PC-9 (cell line): ENCODE results near the gene METTL26. TPM values are rescaled to one million over a fixed set of nuclear protein-coding genes. Genes with fewer than 3 reads are reported as not detected.

ENCODE experiments used
- BruUV-seq: library from RNA; stranded (reverse); fragments of 400-500 nt; replicated peaks from 2 replicates; lab custom pipeline; 2021; lab: Mats Ljungman, UMichigan
- CTCF ChIA-PET: fragments of 300-600 bp; sonication (Branson Sonifier 250); formaldehyde crosslinking; loops from one replicate; lab custom pipeline; 2022; ENCODE audit warnings: antibody characterized with exemption; lab: Charles Lee
- POLR2A ChIA-PET: fragments of 300-600 bp; sonication (Branson Sonifier 250); formaldehyde crosslinking; loops from one replicate; lab custom pipeline; 2022; ENCODE audit warnings: antibody characterized with exemption; ENCODE audit not compliant: unreplicated experiment; lab: Charles Lee
- DNase-seq, 2 experiments: peaks; one replicate each; pipeline versions ENCODE4 v3.0.0 to v3.0.0-alpha.2; 2015 to 2022; ENCODE audit warnings: mixed read lengths in 1 of 2
- H2AFZ ChIP-seq: fragments of 200-600 bp; sonication (generic); 2 replicates; pipeline ENCODE4 v1.8.1; 2017; ENCODE audit warnings: antibody characterized with exemption
- H3F3A ChIP-seq: fragments of 200-600 bp; sonication (generic); 2 replicates; pipeline ENCODE4 v1.8.1; 2017; ENCODE audit warnings: antibody characterized with exemption, mild to moderate bottlenecking, low read depth; ENCODE audit not compliant: insufficient read depth
- H3K27ac ChIP-seq: fragments of 200-600 bp; sonication (generic); 2 replicates; pipeline ENCODE4 v1.6.1; 2016; ENCODE audit warnings: mixed run types
- H3K27me3 ChIP-seq: fragments of 200-600 bp; sonication (generic); 2 replicates; pipeline ENCODE4 v1.6.1; 2016; ENCODE audit warnings: low read depth, mixed run types; ENCODE audit not compliant: insufficient read depth
- H3K36me3 ChIP-seq: fragments of 200-600 bp; sonication (generic); 2 replicates; pipeline ENCODE4 v1.6.1; 2016; ENCODE audit warnings: low read depth, mixed run types
- H3K4me1 ChIP-seq: fragments of 200-600 bp; sonication (generic); replicated peaks from 2 replicates; pipeline ENCODE4 v1.6.1; 2016; ENCODE audit warnings: mixed run types; ENCODE audit not compliant: insufficient read depth
- H3K4me2 ChIP-seq: fragments of 200-600 bp; sonication (generic); 2 replicates; pipeline ENCODE4 v1.6.1; 2017; ENCODE audit warnings: mixed run types
- H3K4me3 ChIP-seq: fragments of 200-600 bp; sonication (generic); 2 replicates; pipeline ENCODE4 v1.6.1; 2016; ENCODE audit warnings: mixed run types
- H3K79me2 ChIP-seq: fragments of 200-600 bp; sonication (generic); 2 replicates; pipeline ENCODE4 v1.6.1; 2017; ENCODE audit warnings: low read depth, mixed run types
- H3K9me2 ChIP-seq: fragments of 200-600 bp; sonication (generic); 2 replicates; pipeline ENCODE4 v1.8.1; 2017; ENCODE audit warnings: mild to moderate bottlenecking; ENCODE audit not compliant: insufficient read depth
- H3K9me3 ChIP-seq: fragments of 200-600 bp; sonication (generic); 2 replicates; pipeline ENCODE4 v1.8.1; 2016; ENCODE audit warnings: low read depth; ENCODE audit not compliant: insufficient read depth
- H4K20me1 ChIP-seq: fragments of 200-600 bp; sonication (generic); 2 replicates; pipeline ENCODE4 v1.8.1; 2017; ENCODE audit not compliant: insufficient read depth
- EZH2 ChIP-seq: fragments of 200-600 bp; sonication (generic); IDR thresholded peaks from 2 replicates; pipeline ENCODE4 v1.8.0; 2017; ENCODE audit warnings: antibody characterized with exemption, low read depth
- intact Hi-C: fragments of 100-400 bp; cut with micrococcal nuclease; formaldehyde crosslinking; loops from one replicate; pipeline ENCODE4 v1.10.0; 2022; ENCODE audit not compliant: unreplicated experiment
- total RNA-seq: library from RNA; stranded (reverse); gene quantifications from 2 replicates; pipeline ENCODE4 v1.2.3, GENCODE V29; 2021
- TF ChIP-seq, protein P1 (sequence below): fragments of 200-600 bp; sonication (generic); conservative IDR thresholded peaks from 2 replicates; pipeline ENCODE4 v1.6.1; 2017; ENCODE audit warnings: mixed run types, antibody characterized with exemption, mild to moderate bottlenecking, moderate library complexity

The METTL26 gene
- total RNA-seq, 1 experiment from 2014 or later = 144 TPM

DNA sequence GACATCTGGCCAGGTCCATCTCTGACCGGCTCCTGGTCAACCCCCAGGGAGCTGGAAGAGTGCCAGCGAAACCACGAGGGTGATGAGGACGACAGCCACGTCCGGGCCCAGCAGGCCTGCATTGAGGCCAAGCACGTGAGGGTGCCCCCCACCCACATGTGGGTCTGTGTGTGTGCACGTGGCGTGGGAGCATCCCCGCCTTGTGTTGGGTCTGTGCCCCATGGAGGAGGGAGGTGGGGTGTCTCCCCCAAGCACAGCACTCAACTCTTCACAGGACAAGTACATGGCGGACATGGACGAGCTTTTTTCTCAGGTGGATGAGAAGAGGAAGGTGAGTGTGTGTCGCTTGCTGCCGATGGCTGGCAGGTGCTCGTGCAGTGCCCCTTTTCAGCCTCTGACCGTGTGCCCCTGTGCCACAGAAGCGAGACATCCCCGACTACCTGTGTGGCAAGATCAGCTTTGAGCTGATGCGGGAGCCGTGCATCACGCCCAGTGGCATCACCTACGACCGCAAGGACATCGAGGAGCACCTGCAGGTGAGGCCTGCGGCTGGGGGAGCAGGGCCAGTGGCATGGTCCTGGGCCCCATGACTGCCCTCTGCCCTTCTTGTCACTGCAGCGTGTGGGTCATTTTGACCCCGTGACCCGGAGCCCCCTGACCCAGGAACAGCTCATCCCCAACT, 45.8 kb upstream of the METTL26 start:
- H3K4me1 ChIP-seq = peaks cover 33% of the 10 kb centered on the region
- TSS peak; percentile 38 for BruUV-seq
- intact Hi-C loops = loop anchor here (5.0 kb wide), 1 partner anchor 155 kb away; the partner anchor contains the start of gene CAPN15

GRCh38 chr16:680967-681745, 45.1 kb upstream of the METTL26 start:
- no peak overlapping the region for H2AFZ ChIP-seq
- intact Hi-C loops = loop anchor here (5.0 kb wide), 1 partner anchor 154 kb away; the partner anchor contains the start of gene CAPN15
- peak overlapping the region; percentile 86 for H3K4me2 ChIP-seq
- H4K20me1 ChIP-seq = peaks cover 30% of the 10 kb centered on the region
- TF ChIP-seq, protein P1, sequence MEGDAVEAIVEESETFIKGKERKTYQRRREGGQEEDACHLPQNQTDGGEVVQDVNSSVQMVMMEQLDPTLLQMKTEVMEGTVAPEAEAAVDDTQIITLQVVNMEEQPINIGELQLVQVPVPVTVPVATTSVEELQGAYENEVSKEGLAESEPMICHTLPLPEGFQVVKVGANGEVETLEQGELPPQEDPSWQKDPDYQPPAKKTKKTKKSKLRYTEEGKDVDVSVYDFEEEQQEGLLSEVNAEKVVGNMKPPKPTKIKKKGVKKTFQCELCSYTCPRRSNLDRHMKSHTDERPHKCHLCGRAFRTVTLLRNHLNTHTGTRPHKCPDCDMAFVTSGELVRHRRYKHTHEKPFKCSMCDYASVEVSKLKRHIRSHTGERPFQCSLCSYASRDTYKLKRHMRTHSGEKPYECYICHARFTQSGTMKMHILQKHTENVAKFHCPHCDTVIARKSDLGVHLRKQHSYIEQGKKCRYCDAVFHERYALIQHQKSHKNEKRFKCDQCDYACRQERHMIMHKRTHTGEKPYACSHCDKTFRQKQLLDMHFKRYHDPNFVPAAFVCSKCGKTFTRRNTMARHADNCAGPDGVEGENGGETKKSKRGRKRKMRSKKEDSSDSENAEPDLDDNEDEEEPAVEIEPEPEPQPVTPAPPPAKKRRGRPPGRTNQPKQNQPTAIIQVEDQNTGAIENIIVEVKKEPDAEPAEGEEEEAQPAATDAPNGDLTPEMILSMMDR = no peak; the same call in 1 of the 2 replicates
- TF ChIP-seq EZH2 = no peak
- peaks cover 33% of the 10 kb centered on the region for H3K79me2 ChIP-seq
- H3K27me3 ChIP-seq = no peaks in the 10 kb centered on the region
- H3F3A ChIP-seq = peaks cover 40% of the 10 kb centered on the region; the same call in 1 of the 2 replicates
- peak overlapping the region; percentile 71 for H3K4me3 ChIP-seq
- POLR2A ChIA-PET = interaction anchor here (0.5 to 1.1 kb wide), 6 partner anchors 12 to 154 kb away, joined by 3 to 7 read pairs (median 5); partner anchors contain the start of genes CAPN15, CHTF18 and WDR90
- no peak overlapping the region for H3K27ac ChIP-seq
- H3K4me1 ChIP-seq = peaks cover 33% of the 10 kb centered on the region
- no peaks in the 10 kb centered on the region for H3K9me2 ChIP-seq
- H3K36me3 ChIP-seq = no peaks in the 10 kb centered on the region; the same call in 1 of the 2 replicates
- H3K9me3 ChIP-seq = no peaks in the 10 kb centered on the region
- no peak for DNase-seq
- BruUV-seq = TSS peak; percentile 48
- CTCF ChIA-PET = no interaction called here

More for the DNA sequence above, 45.8 kb upstream of the METTL26 start:
- Histone ChIP-seq H2AFZ (no peak overlapping the region), H3K9me2 (no peaks in the 10 kb centered on the region), H3K36me3 (no peaks in the 10 kb centered on the region; the same call in 1 of the 2 replicates), H4K20me1 (peaks cover 30% of the 10 kb centered on the region), H3K27ac (no peak overlapping the region), H3K4me3 (peak overlapping the region; percentile 71), H3K9me3 (no peaks in the 10 kb centered on the region), H3K79me2 (peaks cover 33% of the 10 kb centered on the region), H3K27me3 (no peaks in the 10 kb centered on the region), H3K4me2 (peak overlapping the region; percentile 86), H3F3A (peaks cover 40% of the 10 kb centered on the region; the same call in 1 of the 2 replicates)
- DNase-seq = no peak
- CTCF ChIA-PET = interaction anchor here (0.6 kb wide), 1 partner anchor 33 kb away, joined by 3 read pairs; the partner anchor contains the start of gene METRN
- TF ChIP-seq, protein P1 = no peak
- no peak for TF ChIP-seq EZH2
- POLR2A ChIA-PET = interaction anchor here (0.6 to 0.7 kb wide), 4 partner anchors 92 to 113 kb away, joined by 3 to 7 read pairs (median 6); no protein-coding TSS in a partner anchor

- TF ChIP-seq, protein P1 = no peak
- TF ChIP-seq EZH2 = no peak
- no peaks in the 10 kb centered on the region for H3K27me3 ChIP-seq
- H3K9me3 ChIP-seq = no peaks in the 10 kb centered on the region
- H3K4me1 ChIP-seq = peaks cover 33% of the 10 kb centered on the region
- intact Hi-C loops = loop anchor here (5.0 kb wide), 1 partner anchor 153 kb away; the partner anchor contains the start of gene CAPN15
- no TSS peak for BruUV-seq
- ChIA-PET CTCF (interaction anchor here (0.6 kb wide), 1 partner anchor 40 kb away, joined by 4 read pairs; no protein-coding TSS in a partner anchor), POLR2A (interaction anchor here (1.1 kb wide), 2 partner anchors 32 to 108 kb away, joined by 3 to 5 read pairs; partner anchors contain the start of genes CHTF18 and WDR90)
- peak overlapping the region; percentile 71 for H3K4me3 ChIP-seq
- H4K20me1 ChIP-seq = peaks cover 30% of the 10 kb centered on the region
- H2AFZ ChIP-seq = no peak overlapping the region
- H3F3A ChIP-seq = peaks cover 40% of the 10 kb centered on the region; the same call in 1 of the 2 replicates
- H3K79me2 ChIP-seq = peaks cover 33% of the 10 kb centered on the region
- H3K9me2 ChIP-seq = no peaks in the 10 kb centered on the region
- H3K27ac ChIP-seq = no peak overlapping the region; the same call in 1 of the 2 replicates
- no peak for DNase-seq
- no peaks in the 10 kb centered on the region; the same call in 1 of the 2 replicates for H3K36me3 ChIP-seq
- H3K4me2 ChIP-seq = peak overlapping the region; percentile 86
Measured at GRCh38 chr16:680625-680945, 44.5 kb upstream of the METTL26 start.
